Stimulated activated CD8-positive, alpha-beta memory T cell treated with anti-CD3 and anti-CD28 coated beads, Interleukin-12 subunit alpha, Interleukin-12 subunit beta, amount 100 ng/mL, for 1 hour (primary cell): ENCODE results near the gene LMO7.

ENCODE experiments used
- DNase-seq: peaks from one replicate; pipeline ENCODE4 v3.0.0-alpha.2; 2020; ENCODE audit warnings: low read depth

Gene LMO7

GRCh38 chr13:75896271-75896670 lies 260.1 kb downstream of the LMO7 start:
- no peak for DNase-seq

GRCh38 chr13:75897386-75897785 lies 261.3 kb downstream of the LMO7 start:
- no peak for DNase-seq

GRCh38 chr13:75901501-75901900 lies 265.4 kb downstream of the LMO7 start:
- DNase-seq = no peak

GRCh38 chr13:75902166-75903104 lies 266.3 kb downstream of the LMO7 start:
- no peak for DNase-seq

- DNase-seq = no peak
Observed at GRCh38 chr13:75904012-75904411, 267.9 kb downstream of the LMO7 start.

- DNase-seq = no peak
Observed at GRCh38 chr13:75906315-75906714, 270.2 kb downstream of the LMO7 start.

- DNase-seq = no peak
Observed at GRCh38 chr13:75907044-75907443, 270.9 kb downstream of the LMO7 start.

GRCh38 chr13:75908141-75908540 lies 272.0 kb downstream of the LMO7 start:
- no peak for DNase-seq
